GM19351 (cell line): ENCODE results near the gene UPF3A.
A peak's percentile ranks its signal among the peaks of the same experiment; 100 is the strongest.

Experiments
- ATAC-seq: cut with Tn5 transposase; IDR thresholded peaks from one replicate; pipeline ENCODE4 v1.9.1; 2021; ENCODE audit warnings: mild to moderate bottlenecking, moderate library complexity; ENCODE audit not compliant: unreplicated experiment

The UPF3A gene

DNA sequence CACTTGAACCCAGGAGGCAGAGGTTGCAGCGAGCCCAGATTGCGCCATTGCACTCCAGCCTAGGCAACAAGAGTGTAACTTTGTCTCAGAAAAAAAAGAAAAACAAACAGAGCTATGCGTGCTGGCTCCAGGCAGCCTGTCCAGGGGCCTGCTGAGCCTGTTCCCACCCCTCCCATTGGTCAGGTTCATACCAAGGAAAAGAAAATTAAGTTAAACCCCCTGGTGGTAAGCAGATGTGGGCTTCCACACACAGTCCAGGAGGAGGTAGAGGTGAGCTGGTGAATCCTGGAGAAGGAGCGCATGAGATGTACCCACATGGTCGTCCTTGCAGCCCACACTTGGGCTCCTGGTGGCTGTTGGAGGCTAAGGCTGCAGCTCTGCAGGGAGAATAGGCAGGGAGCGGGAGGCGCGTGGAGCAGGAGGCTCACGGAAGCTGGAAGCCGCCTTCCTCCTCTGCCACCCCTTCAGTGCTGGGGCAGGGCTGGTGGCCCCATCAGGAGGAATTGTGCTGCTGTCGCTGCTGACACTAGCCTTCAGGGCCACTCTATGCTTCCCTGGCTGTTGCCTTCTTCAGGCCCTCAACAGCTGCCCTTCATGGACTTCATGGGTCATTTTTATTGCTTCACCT, 22.4 kb downstream of the UPF3A start:
- no peak for ATAC-seq

GRCh38 chr13:114304346-114305034, 23.1 kb downstream of the UPF3A start:
- no peak for ATAC-seq

DNA sequence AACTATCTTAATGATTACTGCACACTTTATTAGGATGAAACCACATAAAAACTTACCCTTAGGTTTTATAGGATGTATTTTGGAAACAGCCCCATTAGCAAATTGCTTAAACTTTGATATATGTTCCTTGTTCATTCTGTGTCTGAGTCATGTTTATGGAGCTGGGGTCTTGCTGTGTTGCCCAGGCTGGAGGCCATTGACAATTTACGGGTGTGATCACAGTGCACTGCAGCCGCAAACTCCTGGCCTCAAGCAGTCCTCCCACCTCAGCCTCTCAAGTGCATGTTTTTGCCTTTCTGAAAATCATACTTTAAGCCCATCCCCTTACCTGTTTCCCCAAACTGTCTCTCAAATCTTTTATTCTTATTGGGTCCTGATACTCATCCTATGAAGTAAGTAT, 27.7 kb downstream of the UPF3A start:
- no peak for ATAC-seq

- no peak for ATAC-seq
These were observed 28.5 kb downstream of the UPF3A start for GRCh38 chr13:114309806-114310410.

DNA sequence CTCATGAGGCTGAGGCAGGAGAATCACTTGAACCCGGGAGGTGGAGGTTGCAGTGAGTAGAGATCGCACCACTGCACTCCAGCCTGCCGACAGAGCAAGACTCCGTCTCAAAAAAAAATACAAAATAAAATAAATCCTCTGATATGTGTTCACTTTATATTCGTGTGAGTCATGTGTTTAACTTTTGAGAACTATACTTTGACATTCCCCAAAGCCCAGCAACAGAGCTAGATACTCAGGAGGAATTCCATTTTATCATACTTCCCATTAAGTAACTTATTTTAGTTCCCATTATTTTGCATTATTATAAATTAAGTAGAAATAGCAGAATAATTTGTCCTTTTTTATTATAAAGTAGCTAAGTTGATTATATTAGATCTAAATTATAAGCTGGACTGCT, 29.6 kb downstream of the UPF3A start:
- ATAC-seq: no peak

GRCh38 chr13:114311387-114311786, 30.0 kb downstream of the UPF3A start:
- no peak for ATAC-seq

- no peak for ATAC-seq
These were observed 30.5 kb downstream of the UPF3A start for GRCh38 chr13:114311908-114312307.

DNA sequence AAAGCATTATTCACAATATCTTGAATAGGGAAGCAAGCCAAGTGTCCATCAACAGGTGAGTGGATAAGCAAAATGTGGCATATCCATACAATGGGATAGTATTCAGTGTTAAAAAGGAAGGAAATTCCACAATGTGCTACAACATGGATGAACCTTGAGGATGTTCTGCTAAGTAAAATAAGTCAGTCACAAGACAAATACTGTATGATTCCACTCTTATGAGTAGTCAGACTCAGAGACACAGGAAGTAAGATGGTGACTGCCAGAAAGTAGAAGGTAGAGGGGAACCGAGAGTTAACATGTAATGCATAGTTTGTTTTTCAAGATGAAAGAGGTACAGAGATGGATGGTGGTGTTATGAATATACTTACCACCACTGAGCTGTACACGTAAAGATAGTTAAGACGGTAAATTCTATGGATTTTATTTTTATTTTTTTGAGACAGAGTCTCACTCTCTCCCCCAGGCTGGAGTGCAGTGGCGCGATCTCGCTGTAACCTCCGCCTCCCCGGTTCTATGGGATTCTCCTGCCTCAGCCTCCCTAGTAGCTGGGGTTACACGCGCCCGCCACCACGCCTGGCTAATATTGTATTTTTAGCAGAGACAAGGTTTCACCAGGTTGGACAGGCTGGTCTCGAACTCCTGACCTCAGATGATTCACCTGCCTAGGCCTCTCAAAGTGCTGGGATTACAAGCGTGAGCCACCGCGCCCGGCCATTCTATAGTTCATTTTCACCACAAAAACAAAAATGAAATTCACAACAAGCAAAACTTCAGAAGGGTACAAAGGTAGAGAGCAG, 31.9 kb downstream of the UPF3A start:
- ATAC-seq: peak; percentile 46

- peak; percentile 78 for ATAC-seq
These were observed 32.9 kb downstream of the UPF3A start, which contains the start of gene CHAMP1 for GRCh38 chr13:114314074-114314912. Gene CHAMP1, plus strand, starts transcription at chr13:114314503. Its CDS starts 9,340 bp downstream, at chr13:114323843.

DNA sequence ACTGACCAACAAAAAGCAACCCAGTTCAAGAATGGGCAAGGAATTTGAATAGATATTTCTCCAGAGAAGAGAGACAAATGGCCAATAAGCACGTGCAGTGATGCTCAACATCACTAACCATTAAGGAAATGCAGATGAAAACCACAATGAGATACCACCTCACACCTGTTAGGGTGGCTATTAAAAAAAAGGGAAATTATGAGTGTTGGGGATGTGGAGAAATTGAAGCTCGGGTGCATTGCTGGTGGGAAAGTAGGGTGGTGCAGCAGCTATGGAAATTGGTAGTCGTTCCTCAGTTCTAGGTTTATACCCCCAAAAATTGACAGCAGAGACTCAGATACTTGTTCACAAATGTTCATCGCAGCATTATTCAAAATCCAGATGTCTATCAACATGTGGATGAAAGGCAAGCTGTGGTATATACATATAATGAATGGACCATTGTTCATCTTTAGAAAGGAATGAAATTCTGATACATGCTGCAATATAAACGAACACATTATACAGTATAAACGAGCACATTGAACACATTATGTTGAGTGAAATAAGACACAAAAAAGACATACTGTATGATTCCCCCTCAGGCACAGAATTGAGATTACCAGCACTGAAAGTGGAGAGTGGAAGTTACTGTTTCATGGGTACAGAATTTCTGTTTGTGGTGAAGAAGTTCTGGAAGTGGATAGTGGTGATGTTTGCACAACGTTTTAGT, 33.8 kb downstream of the UPF3A start:
- no peak for ATAC-seq

- ATAC-seq: no peak
These were observed 37.2 kb downstream of the UPF3A start for GRCh38 chr13:114318624-114319023.

- ATAC-seq: no peak
These were observed 38.1 kb downstream of the UPF3A start for GRCh38 chr13:114319441-114319913.

DNA sequence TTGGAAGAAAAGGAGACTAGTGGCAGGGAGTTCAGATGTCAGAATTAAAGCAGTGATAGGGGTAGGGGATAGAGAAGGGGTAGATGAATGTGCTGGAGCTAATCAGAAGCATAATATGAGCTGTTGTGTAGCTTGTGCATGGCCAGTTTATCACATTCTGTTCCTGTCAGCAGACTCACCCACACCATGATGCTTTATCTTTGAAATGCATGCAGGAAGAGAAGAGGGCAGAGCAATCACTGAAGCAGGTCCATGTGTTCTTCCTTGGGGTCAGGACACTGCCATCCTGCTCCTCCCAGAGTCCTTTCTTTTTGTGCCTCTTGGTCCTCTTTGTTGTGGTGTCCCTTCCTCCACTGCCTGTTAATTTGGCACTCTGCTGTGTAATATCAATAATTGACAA, 38.7 kb downstream of the UPF3A start:
- ATAC-seq: no peak

DNA sequence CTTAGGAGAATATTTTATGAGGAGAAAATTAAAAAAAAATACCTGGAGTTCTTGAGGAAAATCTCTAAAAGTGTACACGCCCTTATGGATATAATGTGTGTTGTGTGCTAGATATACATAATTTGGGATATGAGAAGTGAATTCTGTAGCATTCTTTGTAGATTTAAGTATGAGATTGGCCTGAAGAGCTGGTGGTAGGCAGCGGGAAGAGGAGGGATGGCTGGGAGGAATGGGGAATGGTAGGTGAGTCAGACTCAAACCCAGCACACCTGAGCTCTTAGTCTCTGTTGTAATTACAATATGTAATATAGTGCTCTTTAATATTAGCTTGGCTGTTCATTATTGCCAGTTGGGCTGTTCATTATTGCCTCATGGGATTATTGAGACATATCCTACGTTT, 39.9 kb downstream of the UPF3A start:
- ATAC-seq: no peak

GRCh38 chr13:114323349-114323748, 41.9 kb downstream of the UPF3A start:
- no peak for ATAC-seq

- ATAC-seq: no peak
These were observed 42.9 kb downstream of the UPF3A start for GRCh38 chr13:114324334-114324733.

DNA sequence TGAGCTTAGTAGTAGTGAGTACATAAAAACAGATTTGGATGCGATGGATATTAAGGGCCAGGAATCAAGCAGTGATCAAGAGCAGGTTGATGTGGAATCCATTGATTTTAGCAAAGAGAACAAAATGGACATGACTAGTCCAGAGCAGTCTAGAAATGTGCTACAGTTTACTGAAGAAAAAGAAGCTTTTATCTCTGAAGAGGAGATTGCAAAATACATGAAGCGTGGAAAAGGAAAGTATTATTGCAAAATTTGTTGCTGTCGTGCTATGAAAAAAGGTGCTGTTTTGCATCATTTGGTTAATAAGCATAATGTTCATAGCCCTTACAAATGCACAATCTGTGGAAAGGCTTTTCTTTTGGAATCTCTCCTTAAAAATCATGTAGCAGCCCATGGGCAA, 44.3 kb downstream of the UPF3A start:
- ATAC-seq: no peak

DNA sequence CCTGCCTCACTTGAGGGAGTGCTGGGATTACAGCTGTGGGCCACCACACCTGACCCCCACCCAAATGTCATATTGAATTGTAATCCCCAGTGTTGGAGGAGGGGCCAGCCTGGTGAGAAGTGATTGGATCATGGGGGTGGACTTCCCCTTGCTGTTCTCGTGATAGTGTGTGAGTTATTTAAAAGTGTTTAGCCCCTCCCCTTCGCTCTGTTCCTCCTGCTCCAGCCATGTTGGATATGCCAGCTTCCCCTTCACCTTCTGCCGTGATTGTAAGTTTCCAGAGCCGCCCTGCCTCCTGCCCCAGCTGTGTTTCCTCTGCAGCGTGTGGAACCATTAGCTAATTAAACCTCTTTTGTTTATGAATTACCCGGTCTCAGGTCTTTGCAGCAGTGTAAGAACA, 46.6 kb downstream of the UPF3A start:
- no peak for ATAC-seq

DNA sequence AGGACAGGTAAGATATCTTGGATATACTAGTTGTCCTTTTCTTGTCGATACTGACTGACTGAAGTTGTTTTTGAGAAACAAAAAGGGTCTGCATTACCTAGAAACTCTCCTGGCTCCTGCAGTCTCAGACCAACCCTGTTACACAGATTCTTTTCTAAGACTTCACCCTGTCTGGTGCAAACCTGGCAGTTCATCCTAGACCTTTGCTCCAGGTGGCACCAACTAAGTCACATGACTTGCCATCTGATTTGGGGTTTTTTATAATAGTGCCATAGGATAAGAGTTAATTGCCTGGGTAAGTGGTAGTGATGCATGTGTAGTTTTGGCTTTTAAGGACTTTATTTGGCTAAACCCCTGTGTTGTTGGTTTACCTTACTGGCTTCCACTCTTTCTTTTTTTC, 47.2 kb downstream of the UPF3A start:
- ATAC-seq: no peak

DNA sequence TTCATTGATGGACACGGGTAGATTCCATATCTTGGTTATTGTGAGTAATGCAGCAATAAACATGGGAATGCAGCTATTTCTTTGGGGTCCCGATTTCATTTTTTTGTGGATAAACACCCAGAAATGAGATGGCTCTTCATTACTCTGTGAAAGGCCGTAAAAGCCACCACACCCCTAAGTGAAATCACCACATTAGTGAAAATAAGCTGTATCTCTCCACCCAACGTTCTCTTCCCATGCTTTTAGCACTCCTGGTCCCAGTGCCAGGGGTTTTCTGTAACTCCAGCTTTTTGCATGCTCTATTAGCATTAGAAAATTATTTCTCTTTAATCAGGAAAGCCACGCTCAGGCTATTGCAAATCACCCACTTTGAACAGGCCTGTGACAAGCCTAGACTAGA, 48.7 kb downstream of the UPF3A start:
- ATAC-seq: no peak
